Ovary (tissue), 3 donors: ENCODE measurements around the gene KRT33A.

ENCODE experiments used
- EP300 ChIP-seq: sonication (generic); formaldehyde crosslinking; IDR thresholded peaks from one replicate; pipeline ENCODE4 v1.6.1; 2017; ENCODE audit warnings: antibody characterized with exemption
- TF ChIP-seq, protein P1 (sequence below), 3 donors: fragments of 450-650 bp in 2 of 3; fragments of 200-600 bp in 1 of 3; IDR thresholded peaks; one replicate each; pipeline versions ENCODE4 v1.5.1 to v1.8.0; 2016 to 2022; ENCODE audit warnings: antibody characterized with exemption in 3 of 3, mild to moderate bottlenecking in 1 of 3
- donor health status: DM: no; HTN: no; CAD: no.

- TF ChIP-seq, protein P1, sequence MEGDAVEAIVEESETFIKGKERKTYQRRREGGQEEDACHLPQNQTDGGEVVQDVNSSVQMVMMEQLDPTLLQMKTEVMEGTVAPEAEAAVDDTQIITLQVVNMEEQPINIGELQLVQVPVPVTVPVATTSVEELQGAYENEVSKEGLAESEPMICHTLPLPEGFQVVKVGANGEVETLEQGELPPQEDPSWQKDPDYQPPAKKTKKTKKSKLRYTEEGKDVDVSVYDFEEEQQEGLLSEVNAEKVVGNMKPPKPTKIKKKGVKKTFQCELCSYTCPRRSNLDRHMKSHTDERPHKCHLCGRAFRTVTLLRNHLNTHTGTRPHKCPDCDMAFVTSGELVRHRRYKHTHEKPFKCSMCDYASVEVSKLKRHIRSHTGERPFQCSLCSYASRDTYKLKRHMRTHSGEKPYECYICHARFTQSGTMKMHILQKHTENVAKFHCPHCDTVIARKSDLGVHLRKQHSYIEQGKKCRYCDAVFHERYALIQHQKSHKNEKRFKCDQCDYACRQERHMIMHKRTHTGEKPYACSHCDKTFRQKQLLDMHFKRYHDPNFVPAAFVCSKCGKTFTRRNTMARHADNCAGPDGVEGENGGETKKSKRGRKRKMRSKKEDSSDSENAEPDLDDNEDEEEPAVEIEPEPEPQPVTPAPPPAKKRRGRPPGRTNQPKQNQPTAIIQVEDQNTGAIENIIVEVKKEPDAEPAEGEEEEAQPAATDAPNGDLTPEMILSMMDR (IDR thresholded peaks at IDR 0.05): no peak
- TF ChIP-seq EP300: no peak
Observed at GRCh38 chr17:41382394-41382793, 31.8 kb upstream of the KRT33A start.
